NCI-H1436 treated with DMSO at 0.1 percent for 48 hours (cell line): ENCODE data around the gene ZSWIM4.

Experiments used
- DNase-seq: peaks from one replicate; lab custom pipeline; 2025; lab: John Stamatoyannopoulos, UW

The ZSWIM4 gene

GRCh38 chr19:13812544-13812943 is 17.3 kb downstream of the ZSWIM4 start:
- DNase-seq: no peak

- DNase-seq: no peak
Measured at GRCh38 chr19:13813147-13813546, 17.9 kb downstream of the ZSWIM4 start.

- DNase-seq: no peak
Measured at GRCh38 chr19:13814550-13814949, 19.3 kb downstream of the ZSWIM4 start.

GRCh38 chr19:13817018-13817614 is 21.9 kb downstream of the ZSWIM4 start:
- peak; percentile 82 for DNase-seq

GRCh38 chr19:13817615-13818371 is 22.6 kb downstream of the ZSWIM4 start:
- peak; percentile 74 for DNase-seq

- DNase-seq: no peak
Measured at GRCh38 chr19:13819238-13819637, 24.0 kb downstream of the ZSWIM4 start.

GRCh38 chr19:13821292-13821691 is 26.0 kb downstream of the ZSWIM4 start:
- no peak for DNase-seq

- no peak for DNase-seq
Measured at GRCh38 chr19:13823256-13823655, 28.0 kb downstream of the ZSWIM4 start.

GRCh38 chr19:13823901-13824300 is 28.7 kb downstream of the ZSWIM4 start:
- DNase-seq: no peak

- no peak for DNase-seq
Measured at GRCh38 chr19:13824703-13825102, 29.5 kb downstream of the ZSWIM4 start.

GRCh38 chr19:13825489-13826441 is 30.5 kb downstream of the ZSWIM4 start:
- DNase-seq: no peak

- DNase-seq: no peak
Measured at GRCh38 chr19:13826652-13827235, 31.5 kb downstream of the ZSWIM4 start.

GRCh38 chr19:13827656-13828055 is 32.4 kb downstream of the ZSWIM4 start:
- DNase-seq: no peak

GRCh38 chr19:13830114-13830740 is 35.0 kb downstream of the ZSWIM4 start:
- DNase-seq: no peak

GRCh38 chr19:13830741-13831536 is 35.7 kb downstream of the ZSWIM4 start:
- DNase-seq: no peak

GRCh38 chr19:13831537-13832467 is 36.6 kb downstream of the ZSWIM4 start:
- no peak for DNase-seq

GRCh38 chr19:13833330-13834243 is 38.3 kb downstream of the ZSWIM4 start:
- DNase-seq: peak; percentile 27

- DNase-seq: no peak
Measured at GRCh38 chr19:13834244-13835069, 39.2 kb downstream of the ZSWIM4 start.
